Brain pericyte (primary cell): ENCODE results near the gene MISFA.
A peak's percentile ranks its signal among the peaks of the same experiment; 100 is the strongest.
"Not testable (repeated sequence)": the region's sequence is repeated elsewhere in the genome, so short reads cannot be mapped to it uniquely, and the experiment has no call there.

Experiments
- DNase-seq: peaks from one replicate; pipeline ENCODE4 v3.0.0-alpha.2; 2012; ENCODE audit warnings: low read depth, low spot score

Gene MISFA

DNA sequence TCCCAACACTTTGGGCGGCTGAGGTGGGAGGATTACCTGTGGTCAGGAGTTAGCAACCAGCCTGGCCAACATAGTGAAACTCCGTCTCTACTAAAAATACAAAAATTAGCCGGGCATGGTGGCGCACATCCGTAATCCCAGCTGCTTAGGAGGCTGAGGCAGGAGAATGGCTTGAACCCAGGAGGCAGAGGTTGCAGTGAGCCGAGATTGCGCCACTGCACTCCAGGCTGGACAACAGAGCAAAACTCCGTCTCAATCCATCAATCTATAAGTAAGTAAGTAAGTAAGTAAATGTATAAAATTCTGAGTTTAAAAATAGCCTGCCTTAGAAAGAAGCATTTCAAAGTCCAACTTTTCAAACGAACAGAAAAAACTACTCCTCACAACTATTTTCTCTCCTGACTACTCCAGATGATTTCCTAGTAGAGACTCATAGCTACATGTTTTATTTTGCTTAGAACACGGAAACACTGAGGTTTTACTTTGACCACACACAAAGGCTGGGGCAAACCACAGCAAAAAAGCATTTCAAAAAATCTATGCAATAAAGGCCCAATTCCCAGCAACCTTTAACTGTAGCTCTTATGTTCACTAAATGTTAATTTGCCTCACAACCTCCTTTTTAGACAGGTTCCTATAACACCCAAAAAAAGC lies 18.2 kb downstream of the MISFA start:
- DNase-seq = no peak

DNA sequence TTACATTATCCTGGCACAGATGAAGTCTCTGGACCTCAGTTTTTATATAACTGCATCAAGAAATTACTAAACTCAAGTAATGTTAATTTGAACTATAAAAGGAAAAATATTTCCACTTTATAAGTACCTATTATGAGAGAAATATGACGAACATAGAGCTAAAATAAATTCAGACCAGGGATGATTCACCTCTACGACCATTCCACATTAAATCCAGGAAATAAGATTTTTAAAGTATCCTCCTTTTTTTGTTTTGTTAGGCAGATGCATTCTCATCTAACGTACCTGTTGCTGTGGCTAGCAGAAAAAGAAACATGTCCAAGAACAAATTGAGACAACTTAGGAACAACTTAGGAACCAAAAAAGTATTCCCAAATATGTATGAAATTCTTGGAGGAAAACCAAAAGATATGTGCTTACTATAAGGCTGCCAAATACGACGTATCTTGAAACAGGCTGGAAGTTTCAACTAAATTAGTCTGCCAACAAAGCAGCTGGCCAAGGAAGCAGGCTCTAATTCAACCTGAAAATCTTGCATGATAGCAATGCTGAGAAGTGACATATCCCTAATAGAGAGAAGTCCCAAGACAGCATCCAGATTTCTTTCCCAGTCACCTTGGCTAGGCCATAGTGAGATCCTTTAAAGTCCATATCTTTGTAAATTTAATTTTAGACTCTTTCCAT lies 18.9 kb downstream of the MISFA start:
- no peak for DNase-seq

- no peak for DNase-seq
Measured at GRCh38 chr11:18623707-18624106, 24.1 kb downstream of the MISFA start.

DNA sequence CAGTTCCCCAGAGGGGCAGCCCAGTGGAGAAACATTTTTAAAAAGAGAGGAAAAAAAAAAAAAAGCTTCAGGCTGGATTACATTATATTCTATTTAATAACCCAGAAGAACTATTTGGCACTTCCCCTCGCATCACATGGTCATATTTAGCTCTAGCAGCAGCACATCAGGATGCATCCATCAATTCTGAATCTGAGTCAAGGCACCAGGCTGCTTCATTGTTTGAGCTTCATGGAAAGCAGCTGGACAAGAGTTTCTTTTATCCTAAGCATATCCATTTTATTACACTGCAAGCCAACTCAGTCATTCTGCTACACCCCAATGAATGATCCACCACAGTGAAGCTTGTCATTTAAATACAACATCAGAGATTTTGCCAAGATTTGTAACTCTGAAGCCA lies 24.6 kb downstream of the MISFA start:
- no peak for DNase-seq

DNA sequence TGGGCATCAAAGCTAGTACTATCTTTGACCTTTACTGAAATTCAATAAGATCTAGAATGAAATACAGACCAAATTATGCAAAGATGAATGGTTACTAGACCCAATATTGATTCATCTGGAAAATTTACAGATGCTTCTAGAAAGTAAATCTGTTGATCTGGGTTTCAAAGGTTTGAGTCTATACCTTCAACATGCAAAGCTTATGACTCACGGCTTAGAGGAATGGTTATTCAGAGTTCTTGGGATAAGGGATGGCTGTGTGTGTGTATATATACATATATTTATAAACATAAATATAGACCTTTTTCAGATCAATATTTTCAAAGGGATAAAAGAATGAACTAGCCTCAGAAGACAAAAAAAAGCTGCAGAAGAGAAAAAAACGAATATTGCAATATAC lies 33.3 kb downstream of the MISFA start:
- no peak for DNase-seq

- DNase-seq = no peak
Measured at GRCh38 chr11:18633256-18634139, 33.9 kb downstream of the MISFA start.

- DNase-seq = peak; percentile 97
Measured at GRCh38 chr11:18634140-18635032, 34.8 kb downstream of the MISFA start, which contains the start of gene SPTY2D1. SPTY2D1 (minus strand) TSS chr11:18634342; CDS start chr11:18634257, 85 bp downstream.

GRCh38 chr11:18641677-18642076 lies 42.1 kb downstream of the MISFA start:
- no peak for DNase-seq

GRCh38 chr11:18643034-18643433 lies 43.4 kb downstream of the MISFA start:
- DNase-seq = not testable (repeated sequence)

GRCh38 chr11:18650353-18650752 lies 50.8 kb downstream of the MISFA start:
- DNase-seq = no peak

GRCh38 chr11:18650859-18651557 lies 51.4 kb downstream of the MISFA start:
- DNase-seq = no peak
